Activated CD8-positive, alpha-beta T cell treated with anti-CD3 and anti-CD28 coated beads, Interleukin-2, amount 10 ng/mL, durations not matched to agents 7 days and 5 days (primary cell): ENCODE results near the gene SCIN. TPM values are rescaled to one million over a fixed set of nuclear protein-coding genes. Genes with fewer than 3 reads are reported as not detected.

ENCODE experiments used
- ATAC-seq: fragments of 150-1000 bp; cut with Tn5 transposase; one replicate; pipeline ENCODE4 v1.10.0; 2021; ENCODE audit warnings: moderate library complexity
- CTCF ChIA-PET: fragments of 350-600 bp; sonication (Branson Sonifier 250); formaldehyde crosslinking; loops from one replicate; lab custom pipeline; 2021; ENCODE audit warnings: antibody characterized with exemption; lab: Charles Lee
- POLR2A ChIA-PET: fragments of 350-600 bp; sonication (Branson Sonifier 250); formaldehyde crosslinking; loops from one replicate; lab custom pipeline; 2021; ENCODE audit warnings: antibody characterized with exemption; lab: Charles Lee
- DNase-seq: peaks from one replicate; pipeline ENCODE4 v3.0.0-alpha.2; 2020
- H3K27ac Mint-ChIP-seq: one replicate; pipeline ENCODE4 v1.8.0; 2021; ENCODE audit warnings: mild to moderate bottlenecking, mixed read lengths
- H3K27me3 Mint-ChIP-seq: one replicate; pipeline ENCODE4 v1.8.0; 2021; ENCODE audit warnings: low read depth, mixed read lengths
- H3K36me3 Mint-ChIP-seq: one replicate; pipeline ENCODE4 v1.8.0; 2021; ENCODE audit warnings: low read depth, mixed read lengths
- H3K4me1 Mint-ChIP-seq: one replicate; pipeline ENCODE4 v1.8.0; 2021; ENCODE audit warnings: low read depth, mixed read lengths
- H3K4me3 Mint-ChIP-seq: one replicate; pipeline ENCODE4 v1.8.0; 2021; ENCODE audit warnings: mild to moderate bottlenecking, mixed read lengths
- H3K9me3 Mint-ChIP-seq: one replicate; pipeline ENCODE4 v1.8.0; 2022; ENCODE audit warnings: mixed read lengths; ENCODE audit not compliant: insufficient read depth
- total RNA-seq, 2 experiments: library from RNA; stranded (reverse); gene quantifications; one replicate each; pipeline ENCODE4 v1.2.3, GENCODE V29; 2021

Gene SCIN
- total RNA-seq, 2 experiments from 2014 or later, result 0.39 TPM; not detected in 1

DNA sequence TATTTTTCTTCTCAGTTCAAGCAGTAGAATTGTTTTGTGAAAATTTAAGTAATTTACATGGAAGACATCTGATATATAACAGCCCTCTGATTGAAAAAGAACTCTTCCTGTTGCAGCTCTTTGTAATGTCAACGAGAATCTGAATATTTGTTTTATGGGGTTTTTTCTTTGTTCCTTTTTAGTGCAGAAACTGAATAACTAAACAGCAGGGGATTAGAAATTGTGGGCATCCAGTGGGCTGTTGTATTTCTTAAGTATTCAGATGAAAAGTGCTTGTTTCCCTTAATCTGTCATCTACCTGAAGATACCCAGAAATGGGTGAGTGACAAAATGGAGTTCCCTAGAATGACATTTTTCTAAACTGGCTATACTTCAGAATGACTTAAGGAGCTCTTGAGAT lies 124.3 kb downstream of the SCIN start:
- Mint-ChIP-seq H3K9me3 (no peaks in the 10 kb centered on the region), H3K27me3 (no peaks in the 10 kb centered on the region), H3K4me1 (peaks cover 12% of the 10 kb centered on the region), H3K4me3 (no peak overlapping the region), H3K27ac (no peak overlapping the region), H3K36me3 (peaks cover 2% of the 10 kb centered on the region)
- ChIA-PET POLR2A (no interaction called here), CTCF (interaction anchor here (2.0 kb wide), 1 partner anchor 8 kb away, joined by 18 read pairs; the partner anchor contains the start of gene ARL4A)
- ATAC-seq, result no peak
- no peak for DNase-seq

DNA sequence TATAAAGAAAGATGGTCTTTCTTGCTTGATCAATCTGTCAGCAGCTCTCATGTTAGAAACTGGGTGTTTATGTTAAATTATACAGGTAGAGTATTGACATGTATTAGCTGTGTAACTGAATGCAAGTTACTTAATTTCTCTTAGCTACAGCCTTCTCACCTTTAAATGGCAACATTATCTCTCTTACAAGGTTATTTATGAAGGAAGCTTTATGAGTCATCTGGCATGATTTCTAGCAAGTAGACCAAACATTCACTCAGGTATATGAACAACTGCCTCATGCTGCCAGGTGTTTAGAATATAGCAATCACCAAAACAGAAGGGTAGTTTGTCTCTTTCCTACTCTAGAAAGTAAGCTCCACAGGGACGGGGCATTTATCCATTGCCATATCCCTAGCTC lies 125.4 kb downstream of the SCIN start:
- POLR2A ChIA-PET, result interaction anchor here (1.0 kb wide), 1 partner anchor 10 kb away, joined by 3 read pairs; no protein-coding TSS in a partner anchor

DNA sequence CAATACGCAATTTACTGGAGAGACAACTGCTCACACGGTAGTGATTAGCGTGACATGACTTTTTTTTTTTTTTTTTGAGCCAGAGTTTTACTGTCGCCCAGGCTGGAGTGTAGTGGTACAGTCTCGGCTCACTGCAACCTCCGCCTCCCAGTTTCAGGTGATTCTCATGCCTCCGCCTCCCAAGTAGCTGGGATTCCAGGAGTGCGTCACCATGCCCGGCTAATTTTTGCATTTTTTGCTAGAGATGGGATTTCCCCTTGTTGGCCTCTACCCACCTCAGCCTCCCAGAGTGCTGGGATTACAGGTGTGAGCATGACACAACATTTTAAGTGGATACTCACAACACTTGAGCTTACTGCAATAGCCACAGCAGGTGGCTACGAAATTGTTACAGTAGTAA lies 128.8 kb downstream of the SCIN start:
- ATAC-seq (no peak), DNase-seq (no peak)
- Mint-ChIP-seq H3K27me3 (no peaks in the 10 kb centered on the region), H3K4me1 (no peaks in the 10 kb centered on the region), H3K36me3 (no peaks in the 10 kb centered on the region), H3K9me3 (peaks cover 10% of the 10 kb centered on the region), H3K27ac (no peak overlapping the region), H3K4me3 (no peak overlapping the region)
- POLR2A ChIA-PET, result interaction anchor here (0.5 kb wide), 1 partner anchor 9 kb away, joined by 4 read pairs; no protein-coding TSS in a partner anchor
- CTCF ChIA-PET, result no interaction called here

More for the DNA sequence above, 125.4 kb downstream of the SCIN start:
- H3K4me3 Mint-ChIP-seq, result no peak overlapping the region
- CTCF ChIA-PET, result interaction anchor here (0.7 to 2.0 kb wide), 2 partner anchors 9 to 10 kb away, joined by 4 to 18 read pairs; partner anchors contain the start of gene ARL4A
- peaks cover 11% of the 10 kb centered on the region for H3K4me1 Mint-ChIP-seq
- ATAC-seq (no peak), DNase-seq (no peak)
- peaks cover 2% of the 10 kb centered on the region for H3K36me3 Mint-ChIP-seq
- H3K27me3 Mint-ChIP-seq, result no peaks in the 10 kb centered on the region
- no peak overlapping the region for H3K27ac Mint-ChIP-seq
- H3K9me3 Mint-ChIP-seq, result peaks cover 4% of the 10 kb centered on the region

DNA sequence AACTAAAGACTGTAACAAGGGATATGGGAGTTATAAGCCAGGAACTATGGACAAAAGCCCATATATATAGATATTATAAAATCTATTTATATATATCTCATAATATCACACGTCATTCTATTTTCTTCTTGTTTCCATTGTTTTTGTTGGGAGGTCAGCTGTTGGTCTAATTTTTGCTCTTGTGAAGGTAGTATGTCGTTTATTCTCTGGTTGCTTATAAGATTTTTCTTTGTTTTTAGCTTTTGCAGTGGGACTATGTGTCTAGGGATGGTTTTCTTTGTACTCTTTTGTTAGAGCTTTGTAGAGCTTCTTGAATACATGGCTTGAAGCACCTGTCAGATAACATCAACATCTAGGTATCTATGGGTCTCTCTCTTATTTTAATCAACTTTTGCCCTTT lies 130.9 kb downstream of the SCIN start:
- Mint-ChIP-seq H3K27ac (no peak overlapping the region), H3K9me3 (peaks cover 10% of the 10 kb centered on the region), H3K36me3 (no peaks in the 10 kb centered on the region), H3K27me3 (no peaks in the 10 kb centered on the region), H3K4me1 (no peaks in the 10 kb centered on the region), H3K4me3 (no peak overlapping the region)
- ChIA-PET POLR2A (no interaction called here), CTCF (interaction anchor here (0.9 to 1.2 kb wide), 2 partner anchors 13 to 14 kb away, joined by 3 to 4 read pairs; partner anchors contain the start of gene ARL4A)
- DNase-seq, result no peak
- ATAC-seq, result no peak

DNA sequence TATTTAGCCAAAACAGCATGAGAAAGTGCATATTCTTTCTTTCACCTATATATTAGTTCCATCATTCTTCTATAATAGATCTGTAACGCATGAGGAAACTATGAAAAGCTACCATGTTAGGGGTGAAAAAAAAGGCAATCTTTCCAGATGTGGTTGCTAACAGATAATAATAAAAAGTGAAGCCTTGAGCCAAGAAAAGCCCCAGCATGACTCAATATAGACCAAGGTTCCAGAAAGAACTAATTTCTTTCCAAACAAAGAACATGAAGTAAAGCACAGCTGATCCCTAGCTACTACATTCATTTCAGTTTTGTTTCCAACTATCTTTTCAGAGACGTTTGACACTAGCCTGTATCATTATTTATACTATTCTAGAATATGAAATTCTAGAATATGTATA lies 133.4 kb downstream of the SCIN start:
- Mint-ChIP-seq H3K4me1 (no peaks in the 10 kb centered on the region), H3K27ac (no peak overlapping the region), H3K9me3 (peaks cover 10% of the 10 kb centered on the region), H3K27me3 (no peaks in the 10 kb centered on the region), H3K4me3 (no peak overlapping the region), H3K36me3 (no peaks in the 10 kb centered on the region)
- POLR2A ChIA-PET, result no interaction called here
- ATAC-seq, result no peak
- CTCF ChIA-PET, result no interaction called here
- no peak for DNase-seq

DNA sequence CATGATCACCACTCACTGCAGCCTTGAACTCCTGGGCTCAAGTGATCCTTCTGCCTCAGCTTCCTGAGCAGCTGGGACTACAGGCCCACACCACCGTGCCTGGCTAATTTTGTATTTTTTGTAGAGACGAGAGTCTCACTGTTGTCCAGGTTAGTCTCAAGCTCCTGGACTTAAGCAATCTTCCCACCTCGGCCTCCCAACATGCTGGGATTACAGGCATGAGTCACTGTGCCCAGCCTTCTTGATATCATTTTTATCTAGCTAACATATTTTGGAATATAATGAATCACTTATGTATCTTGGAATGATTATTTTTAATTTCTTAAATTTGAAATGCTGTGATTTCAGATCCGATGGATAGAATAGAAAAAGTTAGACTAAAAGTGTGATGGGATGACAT lies 135.4 kb downstream of the SCIN start:
- no peaks in the 10 kb centered on the region for H3K4me1 Mint-ChIP-seq
- ATAC-seq (no peak), DNase-seq (no peak)
- no peaks in the 10 kb centered on the region for H3K27me3 Mint-ChIP-seq
- H3K9me3 Mint-ChIP-seq, result peaks cover 6% of the 10 kb centered on the region
- no peaks in the 10 kb centered on the region for H3K36me3 Mint-ChIP-seq
- no peak overlapping the region for H3K27ac Mint-ChIP-seq
- CTCF ChIA-PET, result interaction anchor here (1.1 to 1.6 kb wide), 2 partner anchors 10 to 19 kb away, joined by 4 to 5 read pairs; no protein-coding TSS in a partner anchor
- POLR2A ChIA-PET, result no interaction called here
- H3K4me3 Mint-ChIP-seq, result no peak overlapping the region

DNA sequence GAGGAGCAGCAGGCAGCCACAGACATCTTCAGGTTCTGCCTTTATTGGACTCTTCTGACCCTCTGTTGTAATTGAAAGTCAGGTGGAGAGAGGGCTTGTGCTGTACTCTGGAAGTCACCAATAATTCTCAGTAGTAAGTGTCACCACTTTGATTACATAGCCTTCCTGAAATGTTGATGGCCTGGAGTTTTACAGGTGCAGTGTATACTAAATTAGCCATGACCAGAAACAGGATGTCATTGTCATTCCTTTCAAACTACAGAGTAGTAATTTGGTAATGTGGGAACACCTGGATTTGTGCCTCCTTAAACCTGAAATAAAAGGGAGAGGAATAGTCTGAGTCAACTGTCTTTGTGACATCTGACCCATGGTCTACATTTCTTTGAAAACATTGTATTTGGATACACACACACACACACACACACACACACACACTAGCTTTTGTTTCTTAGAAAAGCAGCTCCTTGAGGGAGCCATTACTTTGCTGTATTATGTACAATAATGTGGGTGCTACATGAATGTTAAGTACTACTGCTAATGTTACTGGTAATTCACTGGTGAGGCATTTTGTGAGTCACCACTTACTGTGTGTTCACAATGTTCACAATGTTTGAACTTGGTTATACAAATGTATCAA lies 136.5 kb downstream of the SCIN start:
- POLR2A ChIA-PET, result no interaction called here
- no peak for DNase-seq
- no peak overlapping the region for H3K27ac Mint-ChIP-seq
- H3K4me3 Mint-ChIP-seq, result no peak overlapping the region
- no peaks in the 10 kb centered on the region for H3K27me3 Mint-ChIP-seq
- no peaks in the 10 kb centered on the region for H3K36me3 Mint-ChIP-seq
- H3K9me3 Mint-ChIP-seq, result no peaks in the 10 kb centered on the region
- ATAC-seq, result no peak
- no peaks in the 10 kb centered on the region for H3K4me1 Mint-ChIP-seq
- CTCF ChIA-PET, result interaction anchor here (1.1 to 1.6 kb wide), 2 partner anchors 11 to 21 kb away, joined by 4 to 5 read pairs; no protein-coding TSS in a partner anchor

DNA sequence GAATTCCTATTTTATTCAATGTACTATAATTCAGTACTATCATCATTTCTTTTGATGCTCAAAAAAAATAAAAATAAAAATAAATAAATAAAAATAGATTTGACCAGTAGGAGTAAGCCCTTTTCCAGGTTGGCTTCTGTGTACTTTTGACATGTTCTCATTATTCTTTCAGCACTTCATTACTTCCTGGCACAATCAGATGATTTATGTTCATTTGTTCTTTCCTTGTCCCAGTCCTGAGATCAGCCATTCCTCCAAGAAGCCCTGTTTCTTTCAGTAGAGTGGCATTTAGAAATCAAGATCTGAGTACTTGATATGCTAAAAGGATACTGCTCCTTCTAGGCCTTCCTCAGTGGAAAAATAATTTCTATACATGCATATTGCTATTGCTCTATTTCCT lies 137.8 kb downstream of the SCIN start:
- no peak overlapping the region for H3K27ac Mint-ChIP-seq
- no peaks in the 10 kb centered on the region for H3K4me1 Mint-ChIP-seq
- ATAC-seq (no peak), DNase-seq (no peak)
- ChIA-PET POLR2A (no interaction called here), CTCF (no interaction called here)
- no peaks in the 10 kb centered on the region for H3K9me3 Mint-ChIP-seq
- no peak overlapping the region for H3K4me3 Mint-ChIP-seq
- H3K27me3 Mint-ChIP-seq, result no peaks in the 10 kb centered on the region
- no peaks in the 10 kb centered on the region for H3K36me3 Mint-ChIP-seq

Other genes starting within 250 kb of the SCIN start
- gene VWDE, start 166.9 kb upstream of the SCIN start, total RNA-seq, result 1 to 10 TPM; 3.2 to 4.4 TPM
- gene ARL4A, start 116.9 kb downstream of the SCIN start, total RNA-seq, result 10 to 100 TPM; 15.8 to 16.2 TPM